OCI-LY3 (cell line): Measurements from ENCODE around the gene MYBPC2.

Source experiments
- H2AFZ ChIP-seq: fragments of 200-600, 300-600 bp; shearing (Covaris generic); 2 replicates; pipeline ENCODE4 v1.6.0; 2014; ENCODE audit warnings: antibody characterized with exemption, low read depth, low read length
- H3K27ac ChIP-seq: fragments of 200-600, 300-600 bp; sonication (generic); 2 replicates; pipeline ENCODE4 v1.5.1; 2014; ENCODE audit warnings: mild to moderate bottlenecking, low read length, moderate library complexity, mixed read lengths
- H3K27me3 ChIP-seq: fragments of 200-600, 300-600 bp; sonication (generic); 2 replicates; pipeline ENCODE4 v1.6.1; 2014; ENCODE audit warnings: low read depth, low read length, mixed read lengths
- H3K36me3 ChIP-seq: fragments of 200-600, 300-600 bp; sonication (generic); replicated peaks from 2 replicates; pipeline ENCODE3; 2014; ENCODE audit warnings: low read depth, low read length, mixed read lengths
- H3K4me1 ChIP-seq: fragments of 300-600, 200-600 bp; sonication (generic); 2 replicates; pipeline ENCODE4 v1.6.1; 2014; ENCODE audit warnings: low read length, mixed read lengths
- H3K4me2 ChIP-seq: fragments of 200-600, 300-600 bp; sonication (generic); 2 replicates; pipeline ENCODE4 v1.6.1; 2014; ENCODE audit warnings: low read length, mixed read lengths
- H3K4me3 ChIP-seq: fragments of 300-600, 200-600 bp; sonication (generic); 2 replicates; pipeline ENCODE4 v1.5.1; 2014; ENCODE audit warnings: antibody characterized with exemption, mild to moderate bottlenecking, low read length, moderate library complexity
- H3K79me2 ChIP-seq: fragments of 300-600, 200-600 bp; shearing (Covaris generic); 2 replicates; pipeline ENCODE4 v1.6.1; 2014; ENCODE audit warnings: mild to moderate bottlenecking, low read length, mixed read lengths
- H3K9ac ChIP-seq: fragments of 300-600, 200-600 bp; shearing (Covaris generic); 2 replicates; pipeline ENCODE4 v1.6.0; 2014; ENCODE audit warnings: mild to moderate bottlenecking, low read length, moderate library complexity
- H3K9me3 ChIP-seq: fragments of 200-600, 300-600 bp; shearing (Covaris generic); 2 replicates; pipeline ENCODE4 v1.6.1; 2014; ENCODE audit warnings: low read length, mixed read lengths; ENCODE audit not compliant: insufficient read depth
- H4K20me1 ChIP-seq: fragments of 200-600, 300-600 bp; sonication (generic); 2 replicates; pipeline ENCODE4 v1.6.1; 2016; ENCODE audit warnings: low read length, mixed read lengths; ENCODE audit not compliant: insufficient read depth
- CTCF ChIP-seq: fragments of 200-600, 300-600 bp; sonication (generic); IDR thresholded peaks from 2 replicates; pipeline ENCODE4 v1.5.1; 2014; ENCODE audit warnings: antibody characterized with exemption, low read length, low read depth
- EZH2phosphoT487 ChIP-seq: fragments of 200-600 bp; shearing (Covaris generic); IDR thresholded peaks from 2 replicates; pipeline ENCODE4 v1.6.1; 2018; ENCODE audit warnings: antibody characterized with exemption, mixed run types, low read depth

The MYBPC2 gene

GRCh38 chr19:50432221-50433028 lies at the start of gene MYBPC2:
Gene MYBPC2 (plus strand): TSS chr19:50432892. CDS start chr19:50432954, 62 bp downstream.
- Histone ChIP-seq H3K4me2 (peak within 1 kb of the TSS; percentile 100), H3K4me3 (peak within 1 kb of the TSS; percentile 82), H3K27ac (peak within 1 kb of the TSS; percentile 90), H3K79me2 (no peaks in the 10 kb centered on the region), H3K27me3 (0 out of 2 replicates have a peak, but pooled peaks cover 12% of the 10 kb centered on the region), H3K4me1 (peaks cover 59% of the 10 kb centered on the region), H4K20me1 (peaks cover 16% of the 10 kb centered on the region), H2AFZ (peak within 1 kb of the TSS; percentile 35; the same call in 1 of the 2 replicates), H3K36me3 (peaks cover 19% of the 10 kb centered on the region), H3K9me3 (no peaks in the 10 kb centered on the region), H3K9ac (peak within 1 kb of the TSS; percentile 98)
- TF ChIP-seq CTCF, result no peak
- no peak for TF ChIP-seq EZH2phosphoT487

GRCh38 chr19:50383001-50383851 lies 49.5 kb upstream of the MYBPC2 start:
- H3K36me3 ChIP-seq, result peaks cover 42% of the 10 kb centered on the region
- peaks cover 22% of the 10 kb centered on the region for H4K20me1 ChIP-seq
- peak overlapping the region; percentile 72 for H3K4me2 ChIP-seq
- peaks cover 15% of the 10 kb centered on the region for H3K4me1 ChIP-seq
- no peak overlapping the region for H2AFZ ChIP-seq
- H3K9me3 ChIP-seq, result no peaks in the 10 kb centered on the region
- H3K9ac ChIP-seq, result peak overlapping the region; percentile 66
- H3K27me3 ChIP-seq, result no peaks in the 10 kb centered on the region
- H3K27ac ChIP-seq, result peak overlapping the region; percentile 50
- TF ChIP-seq EZH2phosphoT487 (no peak), CTCF (no peak)
- H3K79me2 ChIP-seq, result peaks cover 41% of the 10 kb centered on the region
- peak overlapping the region; percentile 97 for H3K4me3 ChIP-seq

- Histone ChIP-seq H3K4me3 (peak within 1 kb of the TSS; percentile 97), H3K27me3 (no peaks in the 10 kb centered on the region), H2AFZ (0 out of 2 replicates have a peak within 1 kb of the TSS, but pooled peaks have one; percentile 12), H3K4me1 (peaks cover 15% of the 10 kb centered on the region), H3K4me2 (peak within 1 kb of the TSS; percentile 94), H3K36me3 (peaks cover 40% of the 10 kb centered on the region), H3K9me3 (no peaks in the 10 kb centered on the region), H3K27ac (peak within 1 kb of the TSS; percentile 71), H4K20me1 (peaks cover 22% of the 10 kb centered on the region), H3K9ac (peak within 1 kb of the TSS; percentile 97), H3K79me2 (peaks cover 49% of the 10 kb centered on the region)
- TF ChIP-seq EZH2phosphoT487 (no peak), CTCF (no peak)
Measured at GRCh38 chr19:50383852-50384684, 48.6 kb upstream of the MYBPC2 start, which contains the start of gene POLD1. Gene POLD1 (plus strand): TSS chr19:50384347. CDS start chr19:50398852, 14,505 bp downstream.
